Measurements from ENCODE around the gene KCNIP4. TPM values are rescaled to one million over a fixed set of nuclear protein-coding genes. Genes with fewer than 3 reads are reported as not detected.
A peak's percentile ranks its signal among the peaks of the same experiment; 100 is the strongest.

The KCNIP4 gene
- total and polyA plus RNA-seq, 12 donors = 0.15 TPM; not detected in 11

DNA sequence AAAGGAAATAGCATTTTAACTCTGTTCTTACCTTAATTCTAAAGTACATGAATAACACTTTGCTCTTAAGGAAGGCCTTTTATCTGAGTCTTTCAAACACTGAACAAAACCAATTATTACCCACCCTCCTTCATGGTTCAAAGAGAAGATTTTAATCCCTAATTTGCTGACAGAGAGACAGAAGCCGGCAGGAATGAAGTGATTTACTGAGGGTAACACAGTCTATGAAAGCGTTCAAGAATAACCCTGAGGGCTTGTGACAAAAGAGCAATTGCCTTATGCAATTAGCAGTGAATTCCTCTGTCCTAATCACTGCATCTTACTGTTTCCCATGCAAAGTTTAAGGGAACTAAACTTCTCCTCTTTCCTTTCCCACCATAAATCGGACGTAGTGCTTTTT lies 1104.3 kb downstream of the KCNIP4 start:
- H3K36me3 ChIP-seq = no peaks in the 10 kb centered on the region
- no peak overlapping the region for H3K27ac ChIP-seq
- H3K9me3 ChIP-seq = no peaks in the 10 kb centered on the region
- intact Hi-C loops (cut with DNase I) = no loop called here
- H3K4me3 ChIP-seq = no peak overlapping the region
- no peak for TF ChIP-seq CTCF (IDR thresholded peaks at IDR 0.05)
- ATAC-seq (no peak), DNase-seq (no peak)
- WGBS, 2 donors = 77 to 88% methylated on average over 4 of the region's 4 CpGs
- H3K27me3 ChIP-seq = no peaks in the 10 kb centered on the region
- peaks cover 0 to 7% (median 0%) of the 10 kb centered on the region in 9 donors for H3K4me1 ChIP-seq

- WGBS, 2 donors = 76 to 87% methylated on average over 5 of the region's 5 CpGs
- Histone ChIP-seq H3K27me3 (no peaks in the 10 kb centered on the region), H3K9me3 (no peaks in the 10 kb centered on the region), H3K4me3 (no peak overlapping the region), H3K36me3 (no peaks in the 10 kb centered on the region), H3K27ac (no peak overlapping the region), H3K4me1 (peaks cover 0 to 7% (median 0%) of the 10 kb centered on the region in 9 donors)
- ATAC-seq (no peak), DNase-seq (no peak)
- no peak for TF ChIP-seq CTCF (IDR thresholded peaks at IDR 0.05)
- intact Hi-C loops (cut with DNase I) = no loop called here
Measured at GRCh38 chr4:20840648-20841190, 1107.9 kb downstream of the KCNIP4 start.

DNA sequence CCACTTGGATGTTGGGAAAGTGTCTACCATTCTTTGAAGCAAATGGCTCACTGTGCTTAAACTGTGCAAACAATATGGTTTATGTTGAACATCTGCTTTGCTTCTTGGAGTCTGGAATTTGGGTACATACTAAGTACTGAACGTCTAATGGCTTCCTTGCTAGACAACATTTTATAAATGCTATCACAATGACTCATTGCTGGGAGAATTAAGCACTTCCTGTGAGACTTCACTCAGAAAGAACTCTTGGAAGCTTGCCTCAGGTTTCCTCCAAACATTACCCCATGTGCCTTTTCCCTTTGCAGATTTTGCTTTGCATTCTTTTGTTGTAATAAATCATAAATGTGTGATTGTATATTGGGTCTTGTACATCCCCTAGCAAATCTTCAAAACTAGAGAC lies 1108.6 kb downstream of the KCNIP4 start:
- no peaks in the 10 kb centered on the region for H3K27me3 ChIP-seq
- no peaks in the 10 kb centered on the region for H3K36me3 ChIP-seq
- 11 to 27% methylated on average over 1 of the region's 1 CpG for WGBS, 2 donors
- peaks cover 0 to 3% (median 0%) of the 10 kb centered on the region in 11 donors for H3K9me3 ChIP-seq
- H3K27ac ChIP-seq = no peak overlapping the region
- intact Hi-C loops (cut with DNase I) = no loop called here
- DNase-seq (no peak), ATAC-seq (peak in 5 of 8 donors; percentile 31 to 58 (median 40))
- peaks cover 0 to 7% (median 0%) of the 10 kb centered on the region in 9 donors for H3K4me1 ChIP-seq
- H3K4me3 ChIP-seq = no peak overlapping the region
- no peak for TF ChIP-seq CTCF (IDR thresholded peaks at IDR 0.05)

DNA sequence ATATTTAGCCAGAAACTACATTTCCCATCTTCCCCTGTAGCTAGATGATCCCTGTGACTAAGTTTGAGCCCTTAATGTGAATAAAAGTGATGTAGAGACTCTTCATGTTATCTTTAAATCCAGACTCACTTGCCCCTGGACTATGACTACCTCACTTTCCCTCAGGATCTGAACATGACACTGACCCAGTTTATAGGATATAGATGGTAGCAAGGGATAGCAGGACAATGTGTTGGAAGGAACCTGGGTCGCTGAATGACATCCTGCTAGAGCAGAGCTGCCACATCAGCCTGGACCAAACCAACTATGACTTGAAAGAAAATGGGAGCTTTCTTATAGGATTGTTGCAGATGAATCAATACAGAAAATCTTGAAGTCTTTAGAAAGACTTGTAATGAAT lies 1110.1 kb downstream of the KCNIP4 start:
- H3K4me3 ChIP-seq = no peak overlapping the region
- ATAC-seq (no peak), DNase-seq (no peak)
- peaks cover 0 to 4% (median 0%) of the 10 kb centered on the region in 11 donors for H3K9me3 ChIP-seq
- TF ChIP-seq CTCF (IDR thresholded peaks at IDR 0.05) = no peak
- no peaks in the 10 kb centered on the region for H3K36me3 ChIP-seq
- H3K4me1 ChIP-seq = peaks cover 0 to 7% (median 0%) of the 10 kb centered on the region in 9 donors
- H3K27me3 ChIP-seq = no peaks in the 10 kb centered on the region
- intact Hi-C loops (cut with DNase I) = no loop called here
- WGBS, 2 donors = 54 to 78% methylated on average over 1 of the region's 1 CpG
- no peak overlapping the region for H3K27ac ChIP-seq

Data from heart right ventricle (tissue), 16 donors.